Sigmoid colon (tissue), 7 donors: ENCODE measurements around the gene AGXT2. TPM values are rescaled to one million over a fixed set of nuclear protein-coding genes. Genes with fewer than 3 reads are reported as not detected.
"Not testable (repeated sequence)": the region's sequence is repeated elsewhere in the genome, so short reads cannot be mapped to it uniquely, and the experiment has no call there.

Source experiments
- DNase-seq: peaks from one replicate; pipeline ENCODE4 v3.0.0-alpha.2; 2019
- H3K27ac ChIP-seq, 4 donors: fragments of 200-600 bp; sonication (generic); one replicate each; pipeline ENCODE4 v1.5.1; 2016 to 2019; ENCODE audit warnings: mild to moderate bottlenecking in 1 of 4
- H3K27me3 ChIP-seq, 3 donors: fragments of 200-600 bp; sonication (generic); one replicate each; pipeline ENCODE4 v1.5.1; 2019; ENCODE audit warnings: mild to moderate bottlenecking in 1 of 3
- H3K36me3 ChIP-seq, 4 donors: fragments of 200-600 bp; sonication (generic); one replicate each; pipeline ENCODE4 v1.5.1; 2016 to 2019
- H3K4me1 ChIP-seq, 4 donors: fragments of 200-600 bp; sonication (generic); one replicate each; pipeline ENCODE4 v1.5.1; 2017 to 2019
- H3K4me3 ChIP-seq, 4 donors: fragments of 200-600 bp; sonication (generic); one replicate each; pipeline ENCODE4 v1.5.1; 2017 to 2019; ENCODE audit warnings: mild to moderate bottlenecking in 2 of 4, moderate library complexity in 1 of 4
- H3K9me3 ChIP-seq, 4 donors: fragments of 200-600 bp in 3 of 4; sonication (generic) in 3 of 4; one replicate each; pipeline versions ENCODE4 v1.5.1 to v1.6.1; 2013 to 2019
- EP300 ChIP-seq, 4 donors: sonication (generic); formaldehyde crosslinking; IDR thresholded peaks; one replicate each; pipeline ENCODE4 v1.6.1; 2017; ENCODE audit warnings: antibody characterized with exemption in 4 of 4
- POLR2A ChIP-seq, 2 donors: fragments of 450-650 bp; IDR thresholded peaks; one replicate each; pipeline ENCODE4 v1.6.1; 2016; ENCODE audit warnings: antibody characterized with exemption in 2 of 2, mild to moderate bottlenecking in 2 of 2, moderate library complexity in 2 of 2
- POLR2AphosphoS5 ChIP-seq, 4 donors: sonication (generic); formaldehyde crosslinking; IDR thresholded peaks; one replicate each; pipeline ENCODE4 v1.6.1; 2017; ENCODE audit warnings: antibody characterized with exemption in 4 of 4
- WGBS, 2 donors: extraction: QIAGEN DNeasy Blood & Tissue Kit; methylation state at CpG; one replicate each; pipeline ENCODE4 v1.1.7; 2013; 5-methylcytosine and 5-hydroxymethylcytosine counted together
- intact Hi-C: fragments of 100-400 bp; cut with DNase I; formaldehyde crosslinking; loops from one replicate; pipeline ENCODE4 v1.15.1; 2023
- polyA plus RNA-seq, 3 donors: library from polyadenylated mRNA; stranded (reverse); fragments of 200-250 nt; gene quantifications; one replicate each; pipeline ENCODE4 v1.2.3, GENCODE V29; 2013
- total RNA-seq, 4 donors: library from RNA; depleted of rRNA; stranded (reverse); fragments of >200 nt; gene quantifications; one replicate each; pipeline ENCODE4 v1.1.0, GENCODE V29; 2016
- TF ChIP-seq, protein P1 (sequence below), 4 experiments: fragments of 450-650 bp in 3 of 4; fragments of 200-600 bp in 1 of 4; IDR thresholded peaks; one replicate each; pipeline ENCODE4 v1.5.1; 2016 to 2019; ENCODE audit warnings: antibody characterized with exemption in 4 of 4, mild to moderate bottlenecking in 3 of 4, moderate library complexity in 2 of 4
- donor health status: healthy with polysubstance abuse.
- donor health status: Bipolar disorder and iron deficiency.
- donor health status: healthy.

The AGXT2 gene
- total and polyA plus RNA-seq, 7 donors = not detected

DNA sequence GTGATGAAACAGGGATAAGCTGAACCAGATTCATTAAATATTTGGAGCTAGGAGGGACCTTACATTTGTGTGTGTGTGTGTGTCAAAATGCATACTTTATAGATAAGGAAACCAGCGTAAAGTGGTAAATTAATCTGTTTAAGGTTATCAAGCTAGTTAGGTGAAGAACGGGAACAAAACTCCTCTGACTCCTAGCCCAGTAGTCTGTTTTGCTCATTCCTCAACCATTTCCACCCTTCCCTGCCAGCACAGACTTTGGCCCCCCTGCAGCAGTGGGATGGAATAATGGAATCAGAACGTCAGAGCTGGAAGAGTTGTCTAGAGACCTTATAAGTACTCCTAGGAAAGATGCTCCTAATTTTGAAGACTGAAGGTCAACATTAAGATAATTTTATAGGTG lies 6.5 kb downstream of the AGXT2 start:
- WGBS, 2 donors = 53 to 80% methylated on average over 3 of the region's 3 CpGs

DNA sequence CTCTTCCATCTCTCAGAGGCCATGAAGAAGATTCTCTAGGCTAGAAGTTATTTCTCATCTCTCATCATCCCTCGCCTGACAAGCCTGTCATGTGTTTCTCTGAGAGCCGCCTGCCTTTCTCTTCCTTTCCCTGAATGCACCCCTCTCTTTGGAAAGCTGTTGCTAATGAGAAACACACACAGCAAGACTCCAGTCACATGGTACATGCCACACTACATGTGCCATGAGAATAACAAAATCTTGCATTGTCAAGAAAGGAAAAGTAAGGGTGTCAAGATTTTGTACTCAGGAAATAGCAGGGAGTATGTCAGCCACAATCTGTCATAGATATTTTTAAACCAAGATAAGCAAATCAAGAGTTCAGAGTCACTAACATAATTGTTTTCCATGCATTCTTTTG lies 8.9 kb downstream of the AGXT2 start:
- Histone ChIP-seq H3K9me3 (no peaks in the 10 kb centered on the region), H3K27ac (no peak overlapping the region), H3K4me3 (no peak overlapping the region), H3K36me3 (no peaks in the 10 kb centered on the region), H3K4me1 (no peaks in the 10 kb centered on the region), H3K27me3 (no peaks in the 10 kb centered on the region)
- 87 to 90% methylated on average over 2 of the region's 2 CpGs for WGBS, 2 donors
- TF ChIP-seq POLR2AphosphoS5 (IDR thresholded peaks at IDR 0.05) (no peak), POLR2A (IDR thresholded peaks at IDR 0.05) (no peak), EP300 (IDR thresholded peaks at IDR 0.05) (no peak)
- TF ChIP-seq, protein P1, sequence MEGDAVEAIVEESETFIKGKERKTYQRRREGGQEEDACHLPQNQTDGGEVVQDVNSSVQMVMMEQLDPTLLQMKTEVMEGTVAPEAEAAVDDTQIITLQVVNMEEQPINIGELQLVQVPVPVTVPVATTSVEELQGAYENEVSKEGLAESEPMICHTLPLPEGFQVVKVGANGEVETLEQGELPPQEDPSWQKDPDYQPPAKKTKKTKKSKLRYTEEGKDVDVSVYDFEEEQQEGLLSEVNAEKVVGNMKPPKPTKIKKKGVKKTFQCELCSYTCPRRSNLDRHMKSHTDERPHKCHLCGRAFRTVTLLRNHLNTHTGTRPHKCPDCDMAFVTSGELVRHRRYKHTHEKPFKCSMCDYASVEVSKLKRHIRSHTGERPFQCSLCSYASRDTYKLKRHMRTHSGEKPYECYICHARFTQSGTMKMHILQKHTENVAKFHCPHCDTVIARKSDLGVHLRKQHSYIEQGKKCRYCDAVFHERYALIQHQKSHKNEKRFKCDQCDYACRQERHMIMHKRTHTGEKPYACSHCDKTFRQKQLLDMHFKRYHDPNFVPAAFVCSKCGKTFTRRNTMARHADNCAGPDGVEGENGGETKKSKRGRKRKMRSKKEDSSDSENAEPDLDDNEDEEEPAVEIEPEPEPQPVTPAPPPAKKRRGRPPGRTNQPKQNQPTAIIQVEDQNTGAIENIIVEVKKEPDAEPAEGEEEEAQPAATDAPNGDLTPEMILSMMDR (IDR thresholded peaks at IDR 0.05) = no peak
- no peak for DNase-seq
- intact Hi-C loops = no loop called here

More for the DNA sequence above, 6.5 kb downstream of the AGXT2 start:
- DNase-seq = no peak
- Histone ChIP-seq H3K27me3 (no peaks in the 10 kb centered on the region), H3K27ac (no peak overlapping the region), H3K4me3 (no peak overlapping the region), H3K36me3 (no peaks in the 10 kb centered on the region), H3K9me3 (no peaks in the 10 kb centered on the region), H3K4me1 (no peaks in the 10 kb centered on the region)
- TF ChIP-seq EP300 (IDR thresholded peaks at IDR 0.05) = no peak
- TF ChIP-seq, protein P1 (IDR thresholded peaks at IDR 0.05) = no peak
- TF ChIP-seq POLR2AphosphoS5 (IDR thresholded peaks at IDR 0.05) = no peak
- TF ChIP-seq POLR2A (IDR thresholded peaks at IDR 0.05) = no peak
- intact Hi-C loops = no loop called here

DNA sequence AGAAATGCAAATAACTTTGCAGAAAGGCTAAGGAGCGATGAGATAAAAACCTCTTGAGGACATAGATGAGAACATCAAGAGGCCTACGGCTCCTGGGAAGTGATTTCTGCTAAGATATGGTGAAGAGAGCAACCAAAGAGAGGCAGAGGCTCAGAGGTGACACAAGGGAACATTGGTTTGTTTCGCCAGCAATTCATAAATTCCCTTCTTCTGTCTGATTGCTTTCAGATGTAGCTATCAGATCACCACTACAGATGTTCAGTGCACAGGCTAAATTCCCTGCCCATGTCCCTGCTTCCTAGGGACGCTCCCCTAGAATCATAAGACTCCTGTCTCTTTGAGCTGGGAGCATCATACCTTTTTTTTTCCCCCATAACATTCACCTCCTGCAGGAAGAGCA lies 11.2 kb downstream of the AGXT2 start:
- TF ChIP-seq, protein P1 (IDR thresholded peaks at IDR 0.05) = no peak
- no peak for TF ChIP-seq EP300 (IDR thresholded peaks at IDR 0.05)
- intact Hi-C loops = no loop called here
- 87 to 90% methylated on average over 4 of the region's 4 CpGs for WGBS, 2 donors
- Histone ChIP-seq H3K27ac (no peak overlapping the region), H3K27me3 (no peaks in the 10 kb centered on the region), H3K4me3 (no peak overlapping the region), H3K36me3 (no peaks in the 10 kb centered on the region), H3K4me1 (no peaks in the 10 kb centered on the region), H3K9me3 (no peaks in the 10 kb centered on the region)
- DNase-seq = no peak

DNA sequence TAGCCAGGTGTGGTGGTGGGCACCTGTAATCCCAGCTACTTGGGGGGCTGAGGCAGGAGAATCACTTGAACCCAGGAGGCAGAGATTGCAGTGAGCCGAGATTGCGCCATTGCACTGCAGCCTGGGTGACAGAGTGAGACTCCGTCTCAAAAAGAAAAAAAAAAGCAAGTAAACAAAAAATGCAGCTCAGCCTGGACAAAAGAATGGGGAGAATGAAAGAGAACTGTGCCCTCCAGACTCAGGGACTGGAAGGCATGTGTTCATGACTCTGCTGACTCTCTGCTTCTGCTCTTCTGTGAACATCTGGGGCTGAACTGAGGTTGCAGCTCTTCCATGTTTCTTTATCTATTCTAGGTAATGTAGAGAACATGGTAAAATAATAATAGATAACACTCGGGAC lies 11.8 kb downstream of the AGXT2 start:
- DNase-seq, H3K9me3 ChIP-seq, H3K27ac ChIP-seq, intact Hi-C loops, H3K4me3 ChIP-seq, H3K36me3 ChIP-seq, H3K4me1 ChIP-seq, H3K27me3 ChIP-seq: not testable (repeated sequence)
- WGBS, 2 donors = 80 to 84% methylated on average over 4 of the region's 4 CpGs

DNA sequence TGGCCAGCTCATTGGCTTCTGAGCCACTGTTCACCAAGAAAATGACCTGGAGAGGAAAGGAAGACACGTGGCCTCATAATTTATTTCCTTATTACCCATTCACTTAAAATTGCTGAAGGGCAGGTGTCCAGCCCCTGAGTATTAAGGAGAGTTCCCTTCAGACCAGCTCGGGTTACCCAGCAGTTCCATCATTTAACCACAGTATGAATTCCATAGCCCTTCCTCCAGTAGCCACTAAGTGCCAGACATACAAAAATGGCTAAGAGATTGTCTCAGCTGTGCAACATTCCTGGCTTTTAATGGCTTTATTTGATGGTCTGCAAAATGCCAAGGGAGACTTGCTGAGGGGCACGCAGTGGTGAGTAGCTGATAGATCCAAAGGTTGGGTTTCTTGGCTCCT lies 12.5 kb downstream of the AGXT2 start:
- intact Hi-C loops = no loop called here
- 66 to 81% methylated on average over 3 of the region's 3 CpGs for WGBS, 2 donors
- Histone ChIP-seq H3K27ac (no peak overlapping the region), H3K27me3 (no peaks in the 10 kb centered on the region), H3K9me3 (no peaks in the 10 kb centered on the region), H3K4me1 (no peaks in the 10 kb centered on the region), H3K4me3 (no peak overlapping the region), H3K36me3 (no peaks in the 10 kb centered on the region)
- no peak for TF ChIP-seq POLR2AphosphoS5 (IDR thresholded peaks at IDR 0.05)
- TF ChIP-seq POLR2A (IDR thresholded peaks at IDR 0.05) = no peak
- TF ChIP-seq, protein P1 (IDR thresholded peaks at IDR 0.05) = no peak
- no peak for TF ChIP-seq EP300 (IDR thresholded peaks at IDR 0.05)
- no peak for DNase-seq
